ENCODE measurements around the gene PPFIBP2. TPM values are rescaled to one million over a fixed set of nuclear protein-coding genes. Genes with fewer than 3 reads are reported as not detected.
A peak's percentile ranks its signal among the peaks of the same experiment; 100 is the strongest.
"Not testable (repeated sequence)": the region's sequence is repeated elsewhere in the genome, so short reads cannot be mapped to it uniquely, and the experiment has no call there.

PPFIBP2 gene
- total and polyA plus RNA-seq, 10 donors, result 17.2 to 75.1 (median 40.4) TPM

DNA sequence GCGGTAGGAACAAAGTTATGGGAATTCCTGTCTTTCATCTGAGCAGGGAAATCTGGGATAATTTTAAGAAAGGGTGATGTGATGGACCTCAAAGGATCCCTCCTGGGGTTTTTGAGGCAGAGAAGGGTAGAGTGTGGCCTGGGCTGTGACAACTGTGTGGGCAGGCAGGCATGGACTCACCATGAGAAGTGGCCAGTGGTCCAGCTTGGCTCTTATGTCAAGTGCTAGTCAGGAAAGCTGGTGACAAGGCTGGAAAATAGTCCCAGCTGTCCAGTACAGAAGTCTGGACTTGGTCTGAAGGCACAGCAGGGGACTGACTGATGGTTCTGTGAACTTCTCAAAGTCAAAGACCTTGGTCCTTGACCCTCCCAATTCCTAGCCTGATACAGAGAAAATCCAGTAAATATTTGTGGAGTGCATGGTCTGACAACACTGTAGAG lies 1.7 kb downstream of the PPFIBP2 start:
- WGBS, 5 donors, result 90 to 94% (median 93%) methylated on average over 1 of the region's 1 CpG
- TF ChIP-seq POLR2AphosphoS5 (IDR thresholded peaks at IDR 0.05) (no peak), POLR2A (IDR thresholded peaks at IDR 0.05) (no peak)
- TF ChIP-seq, protein P1, sequence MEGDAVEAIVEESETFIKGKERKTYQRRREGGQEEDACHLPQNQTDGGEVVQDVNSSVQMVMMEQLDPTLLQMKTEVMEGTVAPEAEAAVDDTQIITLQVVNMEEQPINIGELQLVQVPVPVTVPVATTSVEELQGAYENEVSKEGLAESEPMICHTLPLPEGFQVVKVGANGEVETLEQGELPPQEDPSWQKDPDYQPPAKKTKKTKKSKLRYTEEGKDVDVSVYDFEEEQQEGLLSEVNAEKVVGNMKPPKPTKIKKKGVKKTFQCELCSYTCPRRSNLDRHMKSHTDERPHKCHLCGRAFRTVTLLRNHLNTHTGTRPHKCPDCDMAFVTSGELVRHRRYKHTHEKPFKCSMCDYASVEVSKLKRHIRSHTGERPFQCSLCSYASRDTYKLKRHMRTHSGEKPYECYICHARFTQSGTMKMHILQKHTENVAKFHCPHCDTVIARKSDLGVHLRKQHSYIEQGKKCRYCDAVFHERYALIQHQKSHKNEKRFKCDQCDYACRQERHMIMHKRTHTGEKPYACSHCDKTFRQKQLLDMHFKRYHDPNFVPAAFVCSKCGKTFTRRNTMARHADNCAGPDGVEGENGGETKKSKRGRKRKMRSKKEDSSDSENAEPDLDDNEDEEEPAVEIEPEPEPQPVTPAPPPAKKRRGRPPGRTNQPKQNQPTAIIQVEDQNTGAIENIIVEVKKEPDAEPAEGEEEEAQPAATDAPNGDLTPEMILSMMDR (IDR thresholded peaks at IDR 0.05 in 8 of 11, conservative IDR thresholded peaks at IDR 0.05 in 3 of 11), result no peak
- Histone ChIP-seq H3K27me3 (replicated peaks in 1 of 7) (peaks cover 0 to 13% (median 9%) of the 10 kb centered on the region in 7 donors), H3K27ac (peak overlapping the region in 2 of 8 donors; percentile 25 to 94), H3K9me3 (no peaks in the 10 kb centered on the region), H3K4me3 (peak overlapping the region in 2 of 8 donors; percentile 70 to 87), H3K4me1 (peaks cover 22 to 76% (median 48%) of the 10 kb centered on the region in 6 donors), H3K36me3 (no peaks in the 10 kb centered on the region)
- DNase-seq, result no peak
- intact Hi-C loops (cut with DNase I; ENCODE audit: low total_unique reads), result no loop called here

DNA sequence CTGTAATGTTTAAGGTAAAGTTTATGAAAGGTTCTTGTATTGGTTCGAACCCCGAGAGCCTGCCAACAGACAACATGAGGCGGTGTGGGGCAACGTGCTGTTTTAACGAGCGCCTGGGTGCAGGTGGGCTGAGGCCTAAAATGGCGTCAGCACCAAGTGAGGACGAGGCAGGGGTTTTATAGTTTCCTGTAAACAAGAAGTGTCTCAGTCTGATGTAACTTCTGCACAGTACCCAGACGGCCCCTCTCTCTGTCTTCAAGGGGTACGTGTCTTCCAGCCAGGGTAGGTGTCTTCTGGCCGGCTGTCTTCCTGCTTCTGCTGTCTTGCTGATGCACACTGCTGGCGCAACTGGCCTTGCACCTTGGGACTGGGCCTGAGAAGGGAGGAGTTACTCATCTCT lies 2.7 kb downstream of the PPFIBP2 start:
- Histone ChIP-seq H3K27me3 (replicated peaks in 1 of 7) (peaks cover 0 to 13% (median 9%) of the 10 kb centered on the region in 7 donors), H3K36me3 (no peaks in the 10 kb centered on the region), H3K4me3 (no peak overlapping the region), H3K9me3 (no peaks in the 10 kb centered on the region), H3K4me1 (peaks cover 22 to 76% (median 53%) of the 10 kb centered on the region in 6 donors), H3K27ac (peak overlapping the region in 3 of 8 donors; percentile 21 to 33 (median 25))
- DNase-seq, result no peak
- intact Hi-C loops (cut with DNase I; ENCODE audit: low total_unique reads), result no loop called here
- WGBS, 5 donors, result 68 to 81% (median 71%) methylated on average over 12 of the region's 12 CpGs
- TF ChIP-seq POLR2AphosphoS5 (IDR thresholded peaks at IDR 0.05) (no peak), POLR2A (IDR thresholded peaks at IDR 0.05) (no peak)
- TF ChIP-seq, protein P1 (IDR thresholded peaks at IDR 0.05 in 8 of 11, conservative IDR thresholded peaks at IDR 0.05 in 3 of 11), result no peak

GRCh38 chr11:7517743-7518142 lies 3.9 kb downstream of the PPFIBP2 start:
- H3K9me3 ChIP-seq; H3K27ac ChIP-seq; H3K4me3 ChIP-seq; intact Hi-C loops (cut with DNase I; ENCODE audit: low total_unique reads); H3K36me3 ChIP-seq; DNase-seq: not testable (repeated sequence)
- WGBS, 5 donors, result 91 to 96% (median 95%) methylated on average over 13 of the region's 13 CpGs
- Histone ChIP-seq H3K4me1 (peaks cover 10 to 76% (median 53%) of the 10 kb centered on the region in 6 donors), H3K27me3 (replicated peaks in 1 of 7) (peaks cover 0 to 13% (median 11%) of the 10 kb centered on the region in 7 donors)

DNA sequence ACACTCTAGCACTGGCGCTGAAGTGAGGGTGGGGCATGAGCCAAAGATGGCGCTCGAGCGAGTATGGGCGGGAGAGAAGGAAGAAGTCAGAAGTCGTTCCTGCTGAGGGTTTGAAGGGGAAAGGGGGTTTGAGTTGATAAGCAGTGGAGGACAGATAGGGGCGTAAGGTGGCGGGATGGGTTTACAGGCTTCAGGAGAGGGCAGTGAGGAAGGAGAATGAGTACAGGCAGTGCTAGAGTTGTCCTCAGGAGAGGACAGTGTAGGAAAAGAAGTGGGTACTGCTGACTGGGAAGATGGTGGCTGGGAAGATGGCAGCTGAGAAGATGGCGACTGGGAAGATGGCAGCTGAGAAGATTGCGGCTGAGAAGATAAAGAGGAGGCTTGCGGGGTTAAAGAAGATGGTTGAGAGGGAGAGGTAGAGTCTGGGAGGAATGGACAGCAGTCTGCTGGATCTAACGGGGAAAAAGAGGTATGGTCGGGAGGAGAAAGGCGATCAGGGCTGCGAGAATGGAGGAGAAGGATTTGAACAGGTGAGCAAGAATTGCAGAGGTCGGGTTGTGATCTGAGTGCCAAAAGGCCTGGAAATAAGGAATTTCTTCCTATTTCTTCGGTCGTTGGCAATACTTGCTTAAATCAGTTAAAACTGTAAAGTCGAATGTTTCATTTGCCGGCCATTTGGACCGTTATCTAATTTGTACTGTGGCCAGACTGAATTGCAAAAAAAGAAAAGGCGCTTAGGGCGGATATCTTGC lies 5.2 kb downstream of the PPFIBP2 start:
- WGBS, 5 donors, result 90 to 95% (median 94%) methylated on average over 23 of the region's 23 CpGs
- TF ChIP-seq POLR2AphosphoS5 (IDR thresholded peaks at IDR 0.05) (no peak), POLR2A (IDR thresholded peaks at IDR 0.05) (no peak)
- TF ChIP-seq, protein P1 (IDR thresholded peaks at IDR 0.05 in 8 of 11, conservative IDR thresholded peaks at IDR 0.05 in 3 of 11), result no peak
- peaks cover 8 to 80% (median 59%) of the 10 kb centered on the region in 6 donors for H3K4me1 ChIP-seq
- peak overlapping the region in 4 of 8 donors; percentile 73 to 85 (median 78) for H3K27ac ChIP-seq
- no peaks in the 10 kb centered on the region for H3K36me3 ChIP-seq
- peaks cover 0 to 10% (median 6%) of the 10 kb centered on the region in 7 donors for H3K27me3 ChIP-seq (replicated peaks in 1 of 7)
- no peak for DNase-seq
- no peak overlapping the region for H3K4me3 ChIP-seq
- intact Hi-C loops (cut with DNase I; ENCODE audit: low total_unique reads), result no loop called here
- H3K9me3 ChIP-seq, result no peaks in the 10 kb centered on the region
